WERI-Rb-1 (cell line): ENCODE results near the gene VPS13D.

Experiments used
- DNase-seq: peaks from one replicate; pipeline ENCODE4 v3.0.0-alpha.2; 2020
- H3K27ac ChIP-seq: fragments of 250-450 bp; sonication (Bioruptor Pico); 2 replicates; pipeline ENCODE4 v1.5.1; 2020; ENCODE audit warnings: mild to moderate bottlenecking, moderate library complexity
- H3K27me3 ChIP-seq: fragments of 250-450 bp; sonication (Bioruptor Pico); 2 replicates; pipeline ENCODE4 v1.5.1; 2021; ENCODE audit warnings: mild to moderate bottlenecking, low read depth, moderate library complexity; ENCODE audit not compliant: insufficient read depth, severe bottlenecking
- H3K36me3 ChIP-seq: fragments of 250-450 bp; sonication (Bioruptor Pico); 2 replicates; pipeline ENCODE4 v1.5.1; 2020; ENCODE audit warnings: mild to moderate bottlenecking, moderate library complexity
- H3K4me3 ChIP-seq: 2 replicates; pipeline ENCODE4 v1.5.1; 2011; ENCODE audit warnings: low read depth, mild to moderate bottlenecking, control low read depth, low read length
- H3K9me3 ChIP-seq: fragments of 250-450 bp; sonication (Bioruptor Pico); 2 replicates; pipeline ENCODE4 v1.5.1; 2021; ENCODE audit warnings: mild to moderate bottlenecking, moderate library complexity; ENCODE audit not compliant: severe bottlenecking
- TF ChIP-seq, protein P1 (sequence below): IDR thresholded peaks from 2 replicates; pipeline ENCODE4 v1.5.1; 2011; ENCODE audit warnings: low read depth, mild to moderate bottlenecking, control low read depth, inconsistent platforms, low read length

Gene VPS13D

DNA sequence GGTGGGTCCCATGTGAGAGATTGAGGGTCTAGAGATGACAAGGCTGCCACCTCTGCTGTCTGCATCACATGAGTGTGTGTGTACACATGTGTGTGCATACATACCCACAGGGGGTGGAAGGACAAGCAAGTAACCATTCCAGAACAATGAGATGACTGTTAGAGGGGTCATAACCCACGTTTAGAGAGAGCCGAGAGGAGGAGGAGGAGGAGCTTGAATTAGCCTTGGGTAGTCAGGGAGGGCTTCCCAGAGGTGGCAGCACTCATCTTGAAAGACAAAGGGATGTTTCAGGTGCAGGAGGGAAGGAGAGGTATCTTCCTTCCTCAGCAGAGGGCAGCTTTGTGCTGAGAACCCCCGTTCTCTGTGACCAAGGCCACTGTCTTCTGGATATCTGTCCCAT lies 41.7 kb upstream of the VPS13D start:
- Histone ChIP-seq H3K36me3 (no peaks in the 10 kb centered on the region), H3K9me3 (no peaks in the 10 kb centered on the region), H3K27ac (no peak overlapping the region), H3K27me3 (peaks cover 48% of the 10 kb centered on the region), H3K4me3 (no peak overlapping the region)
- no peak for DNase-seq
- TF ChIP-seq, protein P1, sequence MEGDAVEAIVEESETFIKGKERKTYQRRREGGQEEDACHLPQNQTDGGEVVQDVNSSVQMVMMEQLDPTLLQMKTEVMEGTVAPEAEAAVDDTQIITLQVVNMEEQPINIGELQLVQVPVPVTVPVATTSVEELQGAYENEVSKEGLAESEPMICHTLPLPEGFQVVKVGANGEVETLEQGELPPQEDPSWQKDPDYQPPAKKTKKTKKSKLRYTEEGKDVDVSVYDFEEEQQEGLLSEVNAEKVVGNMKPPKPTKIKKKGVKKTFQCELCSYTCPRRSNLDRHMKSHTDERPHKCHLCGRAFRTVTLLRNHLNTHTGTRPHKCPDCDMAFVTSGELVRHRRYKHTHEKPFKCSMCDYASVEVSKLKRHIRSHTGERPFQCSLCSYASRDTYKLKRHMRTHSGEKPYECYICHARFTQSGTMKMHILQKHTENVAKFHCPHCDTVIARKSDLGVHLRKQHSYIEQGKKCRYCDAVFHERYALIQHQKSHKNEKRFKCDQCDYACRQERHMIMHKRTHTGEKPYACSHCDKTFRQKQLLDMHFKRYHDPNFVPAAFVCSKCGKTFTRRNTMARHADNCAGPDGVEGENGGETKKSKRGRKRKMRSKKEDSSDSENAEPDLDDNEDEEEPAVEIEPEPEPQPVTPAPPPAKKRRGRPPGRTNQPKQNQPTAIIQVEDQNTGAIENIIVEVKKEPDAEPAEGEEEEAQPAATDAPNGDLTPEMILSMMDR = no peak

DNA sequence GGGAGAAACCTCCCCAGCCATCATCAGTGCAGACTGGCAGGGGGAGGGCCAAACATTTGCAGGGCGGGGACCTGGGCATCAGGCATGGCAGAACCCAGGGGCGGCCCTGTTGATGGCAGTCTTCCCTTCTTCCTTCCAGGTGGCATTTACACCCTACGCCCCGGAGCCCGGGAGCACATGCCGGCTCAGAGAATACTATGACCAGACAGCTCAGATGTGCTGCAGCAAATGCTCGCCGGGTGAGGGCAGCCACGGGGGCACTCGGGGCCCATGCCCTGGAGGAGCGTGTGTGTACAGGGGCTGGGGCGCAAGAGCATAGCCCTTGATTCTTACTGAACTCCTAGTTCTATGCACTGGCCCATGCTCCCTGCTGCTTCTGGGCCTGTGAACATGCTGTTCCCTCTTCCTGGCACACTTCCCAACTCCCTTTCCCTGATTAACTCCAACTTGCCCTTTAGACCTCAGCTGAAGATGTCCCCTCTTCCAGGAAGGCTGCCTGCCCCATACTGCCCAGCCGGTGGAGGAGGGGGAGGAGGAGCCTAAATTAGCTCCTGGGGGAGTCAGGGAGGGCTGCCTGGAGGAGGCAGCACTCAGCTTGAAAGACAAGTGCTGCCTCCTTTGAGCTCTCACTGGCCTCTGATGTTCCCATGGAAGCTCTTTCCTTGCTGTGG lies 41.0 kb upstream of the VPS13D start:
- Histone ChIP-seq H3K36me3 (no peaks in the 10 kb centered on the region), H3K27ac (no peak overlapping the region), H3K27me3 (peaks cover 46% of the 10 kb centered on the region), H3K9me3 (no peaks in the 10 kb centered on the region), H3K4me3 (no peak overlapping the region)
- TF ChIP-seq, protein P1 = no peak
- DNase-seq = no peak

DNA sequence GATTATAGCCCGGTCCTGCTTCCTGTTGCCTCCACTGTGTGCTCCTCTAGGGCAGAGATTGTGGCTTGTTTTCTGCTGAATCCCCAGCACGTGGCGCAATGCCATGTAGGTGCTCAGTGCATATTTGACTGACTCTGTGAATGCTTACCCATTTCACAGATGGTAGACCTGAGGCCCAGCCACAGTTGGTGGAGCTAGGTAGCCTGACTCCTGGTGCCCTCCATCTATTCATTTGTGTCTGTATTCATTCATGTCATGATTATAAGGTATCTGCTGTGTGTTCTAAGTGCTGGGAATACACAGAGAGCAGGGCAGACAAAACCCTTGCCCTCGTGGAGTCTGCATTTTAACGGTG lies 40.5 kb upstream of the VPS13D start:
- no peak for DNase-seq
- no peaks in the 10 kb centered on the region for H3K36me3 ChIP-seq
- TF ChIP-seq, protein P1 = no peak
- H3K4me3 ChIP-seq = no peak overlapping the region
- peaks cover 43% of the 10 kb centered on the region for H3K27me3 ChIP-seq
- no peaks in the 10 kb centered on the region for H3K9me3 ChIP-seq
- no peak overlapping the region for H3K27ac ChIP-seq

DNA sequence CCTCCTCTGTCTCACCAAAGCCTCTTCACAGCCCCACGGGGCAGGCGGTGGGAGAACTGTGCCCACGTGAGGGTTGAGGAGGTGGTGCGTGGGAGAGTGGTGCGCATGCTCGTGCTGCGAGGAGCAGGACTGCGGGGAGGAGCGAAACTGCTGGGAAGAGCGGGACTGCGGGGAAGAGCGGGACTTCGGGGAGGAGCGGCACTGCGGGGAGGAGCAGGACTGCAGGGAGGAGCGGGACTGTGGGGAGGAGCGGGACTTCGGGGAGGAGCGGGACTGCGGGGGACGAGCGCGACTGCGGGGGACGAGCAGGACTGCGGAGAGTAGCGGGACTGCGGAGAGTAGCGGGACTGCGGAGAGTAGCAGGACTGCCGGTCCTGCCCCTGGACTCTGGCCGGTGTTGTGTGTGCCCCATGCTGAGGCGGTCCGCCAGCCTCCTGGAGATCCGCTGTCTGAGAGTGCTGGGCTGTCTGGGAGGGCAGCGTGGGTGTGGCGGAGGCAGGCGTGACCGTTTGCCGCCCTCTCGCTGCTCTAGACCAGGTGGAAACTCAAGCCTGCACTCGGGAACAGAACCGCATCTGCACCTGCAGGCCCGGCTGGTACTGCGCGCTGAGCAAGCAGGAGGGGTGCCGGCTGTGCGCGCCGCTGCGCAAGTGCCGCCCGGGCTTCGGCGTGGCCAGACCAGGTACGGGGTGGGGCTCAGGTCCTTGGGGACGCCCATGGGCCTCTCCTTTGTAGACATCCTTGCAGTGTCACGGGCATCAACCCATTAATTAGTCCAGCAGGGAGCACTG lies 38.4 kb upstream of the VPS13D start:
- Histone ChIP-seq H3K4me3 (no peak overlapping the region), H3K27me3 (peaks cover 28% of the 10 kb centered on the region), H3K36me3 (no peaks in the 10 kb centered on the region), H3K9me3 (no peaks in the 10 kb centered on the region), H3K27ac (no peak overlapping the region)
- TF ChIP-seq, protein P1 = no peak
- no peak for DNase-seq

DNA sequence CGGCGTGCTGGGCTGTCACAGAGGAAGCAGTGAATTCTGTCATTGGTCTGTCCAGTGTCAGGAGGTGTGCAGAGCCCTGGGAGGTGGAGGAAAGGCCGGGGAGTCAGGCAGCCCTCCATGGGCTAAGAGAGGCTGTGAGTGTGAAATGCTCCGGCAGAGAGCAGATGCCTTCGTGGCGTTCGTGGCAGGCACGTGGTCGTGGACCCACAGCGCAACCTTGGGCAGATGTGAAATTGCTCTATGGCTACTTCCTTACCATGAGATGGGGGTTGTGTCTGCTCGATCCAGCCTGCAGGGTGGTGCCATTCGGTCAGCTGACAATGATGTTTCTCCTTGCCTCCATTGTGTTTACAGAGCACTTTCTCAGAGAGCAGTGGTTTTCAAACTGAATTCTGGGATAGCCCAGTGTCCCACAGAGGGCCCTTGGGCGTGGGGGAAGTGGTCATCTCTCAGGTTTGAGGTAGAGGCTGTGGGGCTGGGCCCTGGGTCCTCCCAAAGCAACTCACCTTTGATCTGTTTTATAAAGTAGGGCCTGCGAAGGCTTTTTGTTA lies 35.1 kb upstream of the VPS13D start:
- Histone ChIP-seq H3K27ac (no peak overlapping the region), H3K27me3 (peaks cover 15% of the 10 kb centered on the region), H3K36me3 (no peaks in the 10 kb centered on the region), H3K4me3 (no peak overlapping the region), H3K9me3 (no peaks in the 10 kb centered on the region)
- TF ChIP-seq, protein P1 = no peak
- no peak for DNase-seq
